Central memory CD4-positive, alpha-beta T cell (primary cell): ENCODE measurements around the gene ATG7.
A peak's percentile ranks its signal among the peaks of the same experiment; 100 is the strongest.
"Not testable (repeated sequence)": the region's sequence is repeated elsewhere in the genome, so short reads cannot be mapped to it uniquely, and the experiment has no call there.

Source experiments
- DNase-seq: peaks from one replicate; pipeline ENCODE4 v3.0.0; 2022

The ATG7 gene

GRCh38 chr3:11251807-11252176 is 20.4 kb upstream of the ATG7 start:
- no peak for DNase-seq

- DNase-seq = no peak
Observed at GRCh38 chr3:11254876-11255275, 17.3 kb upstream of the ATG7 start.

- not testable (repeated sequence) for DNase-seq
Observed at GRCh38 chr3:11255537-11255936, 16.7 kb upstream of the ATG7 start.

DNA sequence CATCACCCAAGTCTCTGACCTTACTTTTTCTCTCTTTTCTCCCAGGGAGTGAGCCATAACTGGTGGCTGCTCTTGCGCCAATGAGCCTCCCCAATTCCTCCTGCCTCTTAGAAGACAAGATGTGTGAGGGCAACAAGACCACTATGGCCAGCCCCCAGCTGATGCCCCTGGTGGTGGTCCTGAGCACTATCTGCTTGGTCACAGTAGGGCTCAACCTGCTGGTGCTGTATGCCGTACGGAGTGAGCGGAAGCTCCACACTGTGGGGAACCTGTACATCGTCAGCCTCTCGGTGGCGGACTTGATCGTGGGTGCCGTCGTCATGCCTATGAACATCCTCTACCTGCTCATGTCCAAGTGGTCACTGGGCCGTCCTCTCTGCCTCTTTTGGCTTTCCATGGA is 13.2 kb upstream of the ATG7 start:
- DNase-seq = no peak

- no peak for DNase-seq
Observed at GRCh38 chr3:11260460-11260859, 11.7 kb upstream of the ATG7 start.

GRCh38 chr3:11269007-11269406 is 3.2 kb upstream of the ATG7 start:
- DNase-seq = no peak

- DNase-seq = no peak
Observed at GRCh38 chr3:11272906-11273574, 843 bp downstream of the ATG7 start.

DNA sequence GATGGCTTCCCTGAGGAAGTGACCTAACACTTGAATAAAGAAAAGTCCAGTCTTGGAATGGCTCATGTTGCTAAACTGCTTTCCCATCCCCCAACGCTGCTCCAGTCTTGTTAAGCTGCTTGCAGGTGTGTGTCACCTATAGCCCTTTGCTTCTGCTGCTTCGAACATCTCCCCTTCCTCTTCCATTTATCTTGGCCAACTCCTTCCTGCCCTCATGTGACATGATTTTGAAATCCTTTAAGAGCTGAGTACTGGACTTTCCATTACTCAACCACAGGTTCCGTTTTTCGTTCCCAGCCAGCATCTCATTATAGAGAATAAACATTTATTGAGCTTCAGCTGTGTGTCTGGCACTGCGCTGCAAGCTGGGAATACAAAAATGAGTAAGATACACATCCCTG is 1.7 kb downstream of the ATG7 start:
- DNase-seq = no peak

GRCh38 chr3:11274566-11275142 is 2.5 kb downstream of the ATG7 start:
- no peak for DNase-seq

DNA sequence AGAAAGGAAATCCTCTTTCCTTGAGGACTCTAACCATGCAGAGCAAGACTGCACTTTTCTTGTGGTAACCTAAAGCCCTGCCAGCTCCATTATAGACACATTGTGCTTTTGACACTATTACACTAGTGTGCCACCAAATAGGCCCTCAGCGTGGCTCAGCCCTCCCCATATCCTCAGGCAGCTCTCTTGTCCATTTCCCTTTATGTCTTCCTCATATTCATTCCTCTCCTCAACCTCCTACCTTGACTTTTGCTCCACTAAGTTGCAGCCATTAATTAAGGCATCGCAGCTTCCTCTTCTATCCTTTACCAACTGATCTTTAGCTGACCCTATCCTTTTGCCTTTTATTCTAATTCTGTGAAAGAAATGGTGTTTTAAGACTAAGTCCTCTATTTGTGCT is 3.7 kb downstream of the ATG7 start:
- no peak for DNase-seq

- no peak for DNase-seq
Observed at GRCh38 chr3:11276901-11277300, 4.7 kb downstream of the ATG7 start.

DNA sequence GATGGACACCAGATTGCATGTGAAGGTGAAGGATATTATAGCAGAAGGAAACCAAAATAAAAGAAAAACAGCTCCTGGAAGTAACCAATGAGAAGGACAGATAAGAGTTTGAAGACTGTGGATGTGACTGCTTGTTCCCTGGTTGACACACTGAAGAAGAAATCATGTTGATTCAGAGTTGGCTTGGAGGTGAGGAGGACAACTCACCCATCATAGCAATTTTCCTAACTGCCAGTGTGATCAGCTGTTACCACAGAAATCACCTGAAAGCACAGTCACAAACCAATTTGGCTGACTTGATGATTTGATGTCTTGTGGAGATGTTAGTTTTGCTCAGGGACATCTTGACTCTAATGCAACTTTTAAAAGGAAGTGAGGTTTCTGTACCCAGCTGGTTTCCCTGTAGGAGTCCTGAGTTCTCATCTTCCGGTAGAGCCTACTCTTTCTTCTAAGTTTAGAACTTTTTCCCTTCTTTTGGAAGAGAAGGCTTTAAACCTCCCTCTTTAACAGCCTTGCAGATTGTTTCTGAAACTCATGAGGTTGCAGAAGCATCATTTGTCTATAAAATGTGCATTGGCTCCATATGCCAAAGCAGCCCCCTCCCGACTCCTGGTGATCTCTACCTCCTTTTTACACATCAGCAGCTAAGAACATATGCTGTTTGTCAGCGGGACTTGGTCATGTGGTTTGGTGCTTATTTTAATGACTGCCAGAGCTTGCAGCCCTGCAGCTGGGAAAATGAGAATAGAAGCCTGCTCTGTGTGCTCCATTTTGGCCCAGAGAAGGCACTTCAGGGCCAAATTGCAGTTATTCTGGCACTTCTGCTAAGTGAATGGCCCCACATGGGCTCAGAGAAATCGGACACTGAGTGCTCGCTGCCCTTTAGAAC is 10.3 kb downstream of the ATG7 start:
- DNase-seq = no peak

GRCh38 chr3:11283139-11283475 is 10.9 kb downstream of the ATG7 start:
- DNase-seq = no peak

DNA sequence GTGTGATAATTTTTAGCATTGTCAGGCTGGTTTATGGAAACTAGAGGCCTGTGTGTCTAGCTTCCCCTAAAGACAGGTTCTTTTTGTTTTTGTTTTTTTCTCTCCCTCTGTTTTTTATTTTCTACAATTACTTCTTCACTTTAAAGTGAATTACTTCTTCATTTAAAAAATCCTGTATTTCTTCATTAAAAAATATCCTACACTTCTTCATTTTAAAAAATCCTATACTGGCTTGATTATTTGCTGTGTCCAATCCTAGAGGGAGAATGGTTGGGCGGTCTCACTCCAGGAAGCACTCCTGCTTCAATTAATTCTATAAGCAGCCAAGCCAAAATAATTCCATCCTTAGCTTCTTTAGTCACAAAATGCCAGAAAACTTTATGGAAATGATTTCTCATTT is 11.8 kb downstream of the ATG7 start:
- no peak for DNase-seq

GRCh38 chr3:11285471-11285870 is 13.3 kb downstream of the ATG7 start:
- no peak for DNase-seq

GRCh38 chr3:11287404-11287803 is 15.2 kb downstream of the ATG7 start:
- DNase-seq = no peak

DNA sequence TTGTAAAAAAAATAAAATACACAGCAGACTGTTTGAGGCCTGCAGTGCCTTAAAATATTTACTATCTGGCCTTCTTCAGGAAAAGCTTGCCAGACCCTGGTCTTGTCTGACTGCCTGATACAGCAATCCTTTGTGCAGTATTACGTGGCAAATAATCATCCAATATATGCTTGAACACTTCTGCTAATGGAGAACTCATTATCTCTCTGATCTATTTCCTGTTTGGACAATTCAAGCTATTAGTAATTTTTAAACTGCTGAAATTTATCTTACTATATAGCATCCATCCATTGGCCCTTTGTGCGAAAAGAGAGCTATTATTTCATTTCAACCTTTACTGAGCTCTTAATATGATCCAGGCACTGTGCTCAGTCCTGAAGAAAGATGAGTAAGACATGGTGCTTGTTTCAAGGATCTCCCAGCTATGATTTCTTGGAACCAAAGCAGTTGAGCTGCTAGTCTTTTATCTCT is 15.9 kb downstream of the ATG7 start:
- no peak for DNase-seq

GRCh38 chr3:11288786-11289637 is 16.8 kb downstream of the ATG7 start:
- no peak for DNase-seq

DNA sequence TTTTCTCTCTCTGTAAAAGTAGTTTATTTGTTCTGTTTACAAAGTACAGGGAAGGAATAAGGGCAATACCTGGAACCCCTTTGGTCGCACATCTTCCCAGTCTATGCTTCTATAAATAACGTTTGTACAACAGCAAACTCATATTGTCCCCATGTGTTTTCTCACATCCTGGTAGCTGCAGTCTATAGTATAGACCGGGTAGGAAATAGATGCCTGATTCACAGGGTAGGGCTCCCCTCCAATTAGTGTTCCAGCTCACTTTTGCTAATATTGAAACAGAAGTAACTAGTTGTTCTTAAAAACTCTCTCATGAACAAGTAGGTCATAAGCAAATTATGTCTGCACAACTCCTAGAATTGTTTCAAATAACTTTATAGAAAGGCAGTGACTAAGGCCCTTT is 17.7 kb downstream of the ATG7 start:
- DNase-seq = no peak

DNA sequence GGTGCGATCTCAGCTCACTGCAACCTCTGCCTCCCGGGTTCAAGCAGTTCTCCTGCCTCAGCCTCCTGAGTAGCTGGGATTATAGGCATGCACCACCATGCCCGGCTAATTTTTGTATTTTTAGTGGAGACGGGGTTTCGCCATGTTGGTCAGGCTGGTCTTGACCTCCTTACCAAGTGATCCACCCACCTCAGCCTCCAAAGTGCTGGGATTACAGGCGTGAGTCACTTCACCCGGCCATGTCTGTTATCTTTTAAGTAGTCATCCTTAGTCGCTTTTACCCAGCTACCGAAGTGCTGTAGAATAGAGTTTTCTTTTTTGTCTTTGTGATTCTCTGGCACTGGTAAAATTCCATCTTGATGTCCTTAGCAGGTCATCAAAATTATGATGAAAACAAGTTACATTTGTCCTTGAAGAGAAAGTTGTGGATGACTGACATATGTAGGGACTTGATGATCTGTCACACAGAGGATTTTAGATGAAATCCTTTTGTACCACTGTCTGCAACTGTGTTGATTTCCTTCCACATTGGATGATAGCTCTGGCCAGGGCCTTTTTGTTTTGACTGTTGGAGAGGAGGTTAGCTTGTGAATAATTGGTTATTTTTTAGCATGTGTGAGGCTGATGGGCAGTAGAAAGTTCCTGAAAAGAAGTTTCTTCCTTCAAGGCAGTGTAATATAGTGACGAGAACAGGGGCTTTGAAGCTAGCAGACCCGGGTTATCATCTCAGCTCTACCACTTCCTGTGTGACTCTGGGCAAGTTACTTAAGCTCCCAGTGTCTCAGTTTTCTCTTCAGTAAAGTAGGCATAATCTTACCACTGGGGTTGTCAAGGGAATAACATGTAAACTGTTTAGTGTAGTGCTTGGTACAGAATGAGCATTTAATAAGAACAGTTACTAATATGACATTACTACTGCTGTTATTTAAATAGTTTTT is 18.8 kb downstream of the ATG7 start:
- DNase-seq = peak; percentile 58

DNA sequence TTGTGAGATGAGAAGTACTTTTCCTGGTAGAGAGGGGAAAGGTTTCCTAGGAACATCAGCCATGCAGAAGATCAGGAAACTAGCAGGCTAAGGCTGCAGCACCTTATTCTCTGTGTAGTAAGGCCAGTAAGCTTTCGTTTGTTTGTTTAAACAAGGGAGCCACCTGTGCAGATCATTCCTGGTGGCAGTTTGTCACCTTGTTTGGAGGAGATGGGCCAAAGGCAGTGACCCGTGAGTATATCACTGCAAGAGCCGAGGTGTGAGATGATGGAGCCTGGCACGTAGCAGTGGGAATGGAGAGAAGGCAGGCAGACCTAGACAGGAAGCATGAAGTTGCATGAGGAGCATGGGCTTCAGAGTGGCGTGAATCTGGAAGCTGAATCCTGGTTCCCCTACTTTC is 19.6 kb downstream of the ATG7 start:
- DNase-seq = no peak

- no peak for DNase-seq
Observed at GRCh38 chr3:11297126-11297525, 24.9 kb downstream of the ATG7 start.
